ENCODE results near the gene CTSE. TPM values are rescaled to one million over a fixed set of nuclear protein-coding genes. Genes with fewer than 3 reads are reported as not detected.
A peak's percentile ranks its signal among the peaks of the same experiment; 100 is the strongest.

CTSE gene
- total and polyA plus RNA-seq, 2 experiments from 2014 or later = not detected

DNA sequence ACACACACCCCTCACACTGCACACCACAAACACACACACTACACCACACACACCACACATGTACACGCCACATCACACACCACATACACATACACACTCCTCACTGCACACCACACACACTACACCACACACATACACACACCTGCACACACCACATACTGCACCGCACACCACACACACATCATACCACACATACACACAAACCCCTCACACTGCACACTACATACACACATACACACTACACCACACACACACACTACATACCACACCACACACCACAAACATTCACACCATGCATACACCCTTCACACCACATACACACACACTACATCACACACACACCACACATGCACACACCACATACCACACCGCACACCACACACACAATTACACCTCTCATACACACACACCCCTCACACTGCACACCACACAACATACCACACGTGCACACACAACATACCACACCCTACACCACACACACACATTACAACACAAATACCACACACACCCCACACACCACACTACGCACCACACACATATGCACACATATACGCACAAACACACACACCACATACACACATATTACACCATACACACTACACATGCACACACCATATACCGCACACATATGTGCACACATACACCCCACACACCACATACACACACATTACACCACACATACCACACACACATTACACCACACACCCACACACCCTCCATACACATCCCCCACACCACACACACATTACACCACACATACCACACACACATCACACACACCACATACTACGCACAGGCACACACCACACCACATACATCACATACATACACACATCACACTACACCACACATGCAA lies 50.1 kb downstream of the CTSE start:
- TF ChIP-seq JUNB (IDR thresholded peaks at IDR 0.05; ENCODE audit: unreplicated experiment) (no peak), CREB1 (CRISPR knock-in tag; IDR thresholded peaks at IDR 0.05; ENCODE audit: low read depth) (no peak), ZNF114 (CRISPR knock-in tag; IDR thresholded peaks at IDR 0.05) (no peak), EZH2 (IDR thresholded peaks at IDR 0.05; ENCODE audit: low read depth, unreplicated experiment) (no peak), STAT1 (IDR thresholded peaks at IDR 0.05; ENCODE audit: unreplicated experiment) (no peak)
- TF ChIP-seq, protein P1, sequence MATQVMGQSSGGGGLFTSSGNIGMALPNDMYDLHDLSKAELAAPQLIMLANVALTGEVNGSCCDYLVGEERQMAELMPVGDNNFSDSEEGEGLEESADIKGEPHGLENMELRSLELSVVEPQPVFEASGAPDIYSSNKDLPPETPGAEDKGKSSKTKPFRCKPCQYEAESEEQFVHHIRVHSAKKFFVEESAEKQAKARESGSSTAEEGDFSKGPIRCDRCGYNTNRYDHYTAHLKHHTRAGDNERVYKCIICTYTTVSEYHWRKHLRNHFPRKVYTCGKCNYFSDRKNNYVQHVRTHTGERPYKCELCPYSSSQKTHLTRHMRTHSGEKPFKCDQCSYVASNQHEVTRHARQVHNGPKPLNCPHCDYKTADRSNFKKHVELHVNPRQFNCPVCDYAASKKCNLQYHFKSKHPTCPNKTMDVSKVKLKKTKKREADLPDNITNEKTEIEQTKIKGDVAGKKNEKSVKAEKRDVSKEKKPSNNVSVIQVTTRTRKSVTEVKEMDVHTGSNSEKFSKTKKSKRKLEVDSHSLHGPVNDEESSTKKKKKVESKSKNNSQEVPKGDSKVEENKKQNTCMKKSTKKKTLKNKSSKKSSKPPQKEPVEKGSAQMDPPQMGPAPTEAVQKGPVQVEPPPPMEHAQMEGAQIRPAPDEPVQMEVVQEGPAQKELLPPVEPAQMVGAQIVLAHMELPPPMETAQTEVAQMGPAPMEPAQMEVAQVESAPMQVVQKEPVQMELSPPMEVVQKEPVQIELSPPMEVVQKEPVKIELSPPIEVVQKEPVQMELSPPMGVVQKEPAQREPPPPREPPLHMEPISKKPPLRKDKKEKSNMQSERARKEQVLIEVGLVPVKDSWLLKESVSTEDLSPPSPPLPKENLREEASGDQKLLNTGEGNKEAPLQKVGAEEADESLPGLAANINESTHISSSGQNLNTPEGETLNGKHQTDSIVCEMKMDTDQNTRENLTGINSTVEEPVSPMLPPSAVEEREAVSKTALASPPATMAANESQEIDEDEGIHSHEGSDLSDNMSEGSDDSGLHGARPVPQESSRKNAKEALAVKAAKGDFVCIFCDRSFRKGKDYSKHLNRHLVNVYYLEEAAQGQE (IDR thresholded peaks at IDR 0.05; ENCODE audit: unreplicated experiment) = no peak
- TF ChIP-seq, protein P2, sequence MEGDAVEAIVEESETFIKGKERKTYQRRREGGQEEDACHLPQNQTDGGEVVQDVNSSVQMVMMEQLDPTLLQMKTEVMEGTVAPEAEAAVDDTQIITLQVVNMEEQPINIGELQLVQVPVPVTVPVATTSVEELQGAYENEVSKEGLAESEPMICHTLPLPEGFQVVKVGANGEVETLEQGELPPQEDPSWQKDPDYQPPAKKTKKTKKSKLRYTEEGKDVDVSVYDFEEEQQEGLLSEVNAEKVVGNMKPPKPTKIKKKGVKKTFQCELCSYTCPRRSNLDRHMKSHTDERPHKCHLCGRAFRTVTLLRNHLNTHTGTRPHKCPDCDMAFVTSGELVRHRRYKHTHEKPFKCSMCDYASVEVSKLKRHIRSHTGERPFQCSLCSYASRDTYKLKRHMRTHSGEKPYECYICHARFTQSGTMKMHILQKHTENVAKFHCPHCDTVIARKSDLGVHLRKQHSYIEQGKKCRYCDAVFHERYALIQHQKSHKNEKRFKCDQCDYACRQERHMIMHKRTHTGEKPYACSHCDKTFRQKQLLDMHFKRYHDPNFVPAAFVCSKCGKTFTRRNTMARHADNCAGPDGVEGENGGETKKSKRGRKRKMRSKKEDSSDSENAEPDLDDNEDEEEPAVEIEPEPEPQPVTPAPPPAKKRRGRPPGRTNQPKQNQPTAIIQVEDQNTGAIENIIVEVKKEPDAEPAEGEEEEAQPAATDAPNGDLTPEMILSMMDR (conservative IDR thresholded peaks at IDR 0.05; ENCODE audit: low read depth in 2 of 2) = no peak
- Mint-ChIP-seq H3K27me3 (ENCODE audit: insufficient read depth, low read depth, poor library complexity) (peaks cover 9% of the 10 kb centered on the region), H3K4me3 (no peak overlapping the region), H3K9me3 (peaks cover 7% of the 10 kb centered on the region; the same call in 2 of the 3 replicates), H3K36me3 (ENCODE audit: low read depth) (no peaks in the 10 kb centered on the region; the same call in 2 of the 3 replicates), H3K4me1 (peaks cover 2% of the 10 kb centered on the region; the same call in 2 of the 3 replicates), H3K27ac (no peak overlapping the region)
- DNase-seq (ENCODE audit: low spot score) (no peak), ATAC-seq (no peak)
- no peaks in the 10 kb centered on the region for H3K27me3 ChIP-seq (ENCODE audit: insufficient read depth)
- no peaks in the 10 kb centered on the region for H3K79me2 ChIP-seq (replicated peaks; ENCODE audit: insufficient read depth)
- H3K36me3 ChIP-seq (ENCODE audit: insufficient read depth) = no peaks in the 10 kb centered on the region
- no peaks in the 10 kb centered on the region for H3K9me2 ChIP-seq (ENCODE audit: insufficient read depth)
- H4K20me1 ChIP-seq (replicated peaks; ENCODE audit: insufficient read depth) = no peaks in the 10 kb centered on the region
- no peak overlapping the region for H3K4me3 ChIP-seq
- H3F3A ChIP-seq (replicated peaks; ENCODE audit: low read depth) = peaks cover 10% of the 10 kb centered on the region; the same call in 1 of the 2 replicates
- H3K27ac ChIP-seq (ENCODE audit: low read depth) = no peak overlapping the region
- no peaks in the 10 kb centered on the region for H3K4me1 ChIP-seq (ENCODE audit: insufficient read depth)
- H3K4me2 ChIP-seq = no peak overlapping the region
- no peak overlapping the region for H2AFZ ChIP-seq

DNA sequence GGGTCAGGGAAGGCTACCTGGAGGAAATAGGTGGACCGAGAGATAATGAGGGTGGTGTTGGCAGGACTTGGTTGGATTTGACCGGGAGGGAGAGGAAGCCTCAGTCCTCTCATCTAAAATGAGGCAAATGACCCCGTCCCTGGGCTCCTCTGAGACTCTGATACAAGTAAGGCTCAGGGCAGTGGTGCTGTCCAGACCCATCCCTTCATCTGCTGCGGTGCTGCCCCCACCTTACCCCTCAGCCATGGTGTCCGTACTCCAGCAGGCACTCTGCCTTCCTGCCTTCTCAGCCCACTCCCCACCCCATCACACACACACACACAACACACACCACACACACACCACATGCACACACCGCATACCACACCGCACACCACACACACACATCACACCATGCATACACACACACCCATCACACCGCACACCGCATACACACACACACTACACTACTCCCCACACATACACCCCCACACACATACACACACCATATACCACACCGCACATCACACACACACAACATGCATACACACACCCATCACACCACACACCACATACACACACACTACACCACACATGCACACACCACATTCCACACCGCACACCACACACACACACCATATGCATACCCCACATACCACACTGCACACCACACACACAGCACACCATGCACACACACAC lies 51.1 kb downstream of the CTSE start:
- ATAC-seq = peak; percentile 59
- no peak overlapping the region for H3K4me2 ChIP-seq
- no peaks in the 10 kb centered on the region for H4K20me1 ChIP-seq (replicated peaks; ENCODE audit: insufficient read depth)
- H3K4me3 ChIP-seq = no peak overlapping the region
- no peaks in the 10 kb centered on the region for H3K79me2 ChIP-seq (replicated peaks; ENCODE audit: insufficient read depth)
- peaks cover 10% of the 10 kb centered on the region; the same call in 1 of the 2 replicates for H3F3A ChIP-seq (replicated peaks; ENCODE audit: low read depth)
- H3K36me3 ChIP-seq (ENCODE audit: insufficient read depth) = no peaks in the 10 kb centered on the region
- Mint-ChIP-seq H3K4me1 (peaks cover 2% of the 10 kb centered on the region; the same call in 2 of the 3 replicates), H3K27ac (no peak overlapping the region), H3K4me3 (no peak overlapping the region), H3K9me3 (peaks cover 7% of the 10 kb centered on the region; the same call in 2 of the 3 replicates), H3K36me3 (ENCODE audit: low read depth) (no peaks in the 10 kb centered on the region; the same call in 2 of the 3 replicates), H3K27me3 (ENCODE audit: insufficient read depth, low read depth, poor library complexity) (peaks cover 7% of the 10 kb centered on the region)
- DNase-seq (ENCODE audit: low spot score) = peak; percentile 43
- no peaks in the 10 kb centered on the region for H3K4me1 ChIP-seq (ENCODE audit: insufficient read depth)
- no peak overlapping the region for H2AFZ ChIP-seq
- H3K27ac ChIP-seq (ENCODE audit: low read depth) = no peak overlapping the region
- no peaks in the 10 kb centered on the region for H3K27me3 ChIP-seq (ENCODE audit: insufficient read depth)
- no peaks in the 10 kb centered on the region for H3K9me2 ChIP-seq (ENCODE audit: insufficient read depth)
- TF ChIP-seq, protein P2 (conservative IDR thresholded peaks at IDR 0.05; ENCODE audit: low read depth in 2 of 2) = no peak
